HG03571 (cell line): Measurements from ENCODE around the gene FAM50B.

Experiments used
- ATAC-seq: cut with Tn5 transposase; IDR thresholded peaks from one replicate; pipeline ENCODE4 v1.9.1; 2021; ENCODE audit not compliant: unreplicated experiment

Gene FAM50B

DNA sequence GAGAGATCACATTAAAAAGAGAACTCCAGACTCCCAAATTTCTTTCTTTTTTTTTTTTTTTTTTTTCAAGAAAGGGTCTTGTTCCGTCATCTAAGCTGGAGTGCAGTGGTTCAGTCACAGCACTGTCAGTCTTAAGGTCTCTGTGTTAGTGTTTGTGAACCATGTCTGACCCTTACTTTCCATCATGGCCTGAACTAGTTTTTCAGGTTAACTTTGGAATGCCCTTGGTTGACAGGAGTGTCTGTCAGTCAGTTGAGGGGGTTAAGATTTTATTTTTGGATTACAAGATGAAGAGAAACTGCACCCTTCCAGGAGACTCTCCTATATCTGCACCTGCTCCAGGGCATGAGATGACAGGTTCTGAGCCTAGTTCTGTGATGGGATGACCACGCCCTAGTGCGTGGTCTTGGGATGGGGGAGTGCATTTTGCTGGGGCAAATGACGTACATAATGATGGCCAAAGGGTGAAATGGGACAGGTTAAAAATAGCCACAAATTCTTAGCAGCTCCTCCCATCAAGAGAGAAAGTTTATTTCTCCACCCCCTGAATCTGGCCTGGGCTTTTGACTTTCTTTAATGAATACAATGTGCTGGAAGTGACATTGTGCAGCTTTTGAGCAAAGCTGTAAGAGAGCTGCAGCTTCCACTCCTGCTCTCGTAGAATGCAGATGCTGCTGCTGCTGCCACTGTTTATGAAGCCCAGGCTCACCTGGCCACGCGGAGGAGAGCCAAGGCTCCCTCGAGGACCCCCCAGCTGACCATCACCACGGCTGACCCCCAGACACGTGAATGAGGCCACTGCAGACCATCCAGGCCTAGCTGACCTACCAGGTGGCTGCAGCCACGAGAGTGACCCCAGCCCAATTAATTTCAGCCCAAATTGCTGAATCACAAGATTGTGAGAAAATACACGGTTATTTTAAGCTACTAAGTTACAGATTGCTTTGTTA lies 29.7 kb upstream of the FAM50B start:
- ATAC-seq, result no peak

DNA sequence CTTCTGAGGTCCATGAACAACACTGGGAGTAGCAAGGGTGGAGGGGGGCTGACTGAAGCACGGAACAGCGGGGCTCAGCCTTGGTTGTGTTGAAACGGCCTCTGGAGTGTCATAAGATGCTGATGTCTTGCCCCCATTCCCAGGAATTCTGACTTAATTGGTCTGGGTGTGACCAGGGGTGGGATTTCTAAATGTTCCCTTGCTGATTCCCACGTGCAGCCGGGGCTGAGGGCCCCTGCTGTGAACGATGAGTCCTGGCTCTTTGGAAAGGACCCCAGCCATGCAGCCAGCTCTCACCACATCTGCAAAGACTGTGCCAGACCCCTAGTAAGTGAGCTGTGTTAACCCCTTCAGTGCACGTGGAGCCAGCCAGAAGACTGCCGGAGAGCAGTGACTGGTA lies 28.6 kb upstream of the FAM50B start:
- no peak for ATAC-seq

DNA sequence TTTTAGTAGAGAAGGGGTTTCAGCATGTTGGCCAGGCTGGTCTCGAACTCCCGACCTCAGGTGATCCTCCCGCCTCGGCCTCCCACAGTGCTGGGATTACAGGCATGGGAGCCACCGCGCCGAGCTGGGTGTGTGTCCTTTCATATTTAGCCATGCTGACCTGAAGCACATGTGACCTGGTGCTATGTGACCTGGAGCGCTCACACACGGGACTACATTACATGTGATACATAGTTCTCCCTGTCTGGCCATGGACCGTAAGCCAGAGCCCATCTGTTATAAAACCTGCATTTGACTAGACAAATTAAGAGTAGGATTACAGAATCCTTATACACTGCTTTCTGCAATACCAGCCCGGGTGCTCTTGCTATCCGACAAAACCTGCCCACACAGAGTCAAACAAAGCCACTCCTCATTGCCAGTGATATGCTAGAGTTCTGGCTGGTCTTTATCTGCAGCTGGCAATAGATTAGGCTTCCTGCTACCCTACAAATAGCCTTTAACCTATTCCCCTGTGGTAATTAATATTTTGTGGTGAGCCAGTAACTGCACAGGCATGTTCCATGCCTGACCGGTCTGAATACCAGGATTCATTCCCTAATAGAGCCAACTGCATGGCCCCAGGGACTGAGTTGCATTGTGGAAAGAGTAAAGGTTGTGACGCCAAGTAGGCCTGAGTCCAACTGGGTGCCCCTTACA lies 26.3 kb upstream of the FAM50B start:
- ATAC-seq, result no peak

DNA sequence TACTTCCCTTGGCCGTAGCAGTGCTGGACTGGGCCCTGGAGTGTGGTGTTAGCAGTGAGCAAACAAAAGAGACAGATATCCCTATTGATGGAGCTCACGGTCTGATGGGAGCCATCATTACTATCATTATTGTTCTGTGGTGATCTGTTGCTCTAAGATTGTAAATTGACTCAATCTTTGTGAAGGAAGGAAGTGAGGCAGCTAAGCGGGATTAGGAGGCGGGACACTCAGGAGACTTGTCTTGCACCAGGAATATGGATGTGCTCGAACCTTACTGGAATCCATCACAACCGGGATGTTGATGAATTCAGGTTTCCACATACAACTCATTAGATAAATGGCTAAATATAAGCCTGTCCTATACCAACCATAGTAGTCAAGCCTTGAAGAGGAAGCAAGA lies 25.5 kb upstream of the FAM50B start:
- no peak for ATAC-seq

DNA sequence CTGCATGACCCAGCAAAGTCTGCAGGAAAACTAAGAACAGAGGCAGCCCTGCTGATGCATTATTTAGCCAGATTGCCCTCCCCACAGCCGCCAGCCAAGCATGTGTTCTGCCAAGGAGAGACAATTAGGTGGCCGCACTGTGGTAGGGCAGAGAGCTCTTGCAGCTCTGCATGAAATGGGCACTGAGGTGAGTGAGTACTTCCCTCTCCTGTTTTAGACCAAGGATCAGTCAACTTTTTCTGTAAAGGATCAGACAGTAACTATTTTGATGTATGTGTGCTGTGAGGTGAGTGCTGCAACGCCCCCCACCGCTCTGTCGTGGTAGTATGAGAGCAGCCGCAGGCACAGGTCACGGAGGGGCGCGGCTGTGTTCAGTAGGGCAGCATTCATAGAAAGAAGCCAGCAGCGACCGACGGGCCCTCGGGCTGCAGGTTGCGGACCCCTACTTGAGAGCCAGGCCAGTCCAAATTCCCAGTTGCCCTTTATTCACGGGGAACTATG lies 23.8 kb upstream of the FAM50B start:
- ATAC-seq, result no peak

DNA sequence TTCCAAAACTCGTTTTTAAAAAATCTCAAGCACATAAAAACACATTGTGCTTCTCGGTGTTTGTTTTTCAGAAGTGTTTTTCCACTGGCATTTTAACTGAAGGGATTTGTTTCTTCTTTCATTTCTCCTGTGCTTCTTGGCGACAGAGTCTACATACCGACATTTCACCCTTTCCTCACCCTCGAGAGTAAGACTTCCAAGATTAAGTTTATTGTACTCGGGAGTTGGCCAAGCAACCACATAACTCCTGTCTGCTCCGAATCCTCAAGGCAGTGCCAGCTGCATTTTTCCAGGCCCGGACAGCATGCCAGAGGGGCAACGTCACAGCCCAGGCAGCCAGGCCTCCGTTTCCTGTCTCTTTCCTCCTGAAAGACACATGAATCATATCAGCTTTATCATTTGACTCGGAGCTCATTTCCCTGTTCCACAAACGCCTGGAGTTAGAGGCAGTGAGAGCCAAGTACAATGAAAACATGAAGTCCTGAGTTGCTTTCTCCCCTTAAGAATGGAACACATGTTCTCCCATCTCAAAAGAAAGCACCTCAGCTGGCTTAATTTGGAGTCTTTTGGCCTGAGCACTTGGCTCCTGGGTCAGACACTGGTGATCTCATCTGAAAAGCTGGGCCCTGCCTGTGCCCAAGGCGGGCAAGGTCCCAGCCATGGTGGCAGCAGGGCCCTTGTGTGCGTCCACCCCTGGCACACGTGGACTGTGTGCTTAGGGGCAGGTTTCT lies 23.2 kb upstream of the FAM50B start:
- no peak for ATAC-seq

DNA sequence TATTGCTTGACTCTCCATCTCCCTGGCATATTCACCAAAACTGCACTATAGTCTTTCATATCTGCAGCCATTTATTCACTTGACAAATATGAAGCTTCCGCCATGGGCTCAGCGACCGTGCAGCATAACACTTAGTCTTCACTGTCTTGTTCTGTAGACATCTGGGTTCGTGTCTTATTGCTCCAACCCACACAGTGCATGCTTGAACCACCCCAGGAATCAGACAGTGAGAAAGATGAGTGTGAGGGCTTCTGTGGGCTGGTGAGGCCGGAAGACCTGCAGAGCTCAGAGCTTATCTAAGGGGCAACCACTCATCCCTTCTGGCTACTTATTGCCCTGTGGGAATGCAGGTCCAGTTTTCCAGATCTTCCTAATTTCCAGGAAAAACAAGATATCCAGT lies 19.9 kb upstream of the FAM50B start:
- ATAC-seq, result no peak

DNA sequence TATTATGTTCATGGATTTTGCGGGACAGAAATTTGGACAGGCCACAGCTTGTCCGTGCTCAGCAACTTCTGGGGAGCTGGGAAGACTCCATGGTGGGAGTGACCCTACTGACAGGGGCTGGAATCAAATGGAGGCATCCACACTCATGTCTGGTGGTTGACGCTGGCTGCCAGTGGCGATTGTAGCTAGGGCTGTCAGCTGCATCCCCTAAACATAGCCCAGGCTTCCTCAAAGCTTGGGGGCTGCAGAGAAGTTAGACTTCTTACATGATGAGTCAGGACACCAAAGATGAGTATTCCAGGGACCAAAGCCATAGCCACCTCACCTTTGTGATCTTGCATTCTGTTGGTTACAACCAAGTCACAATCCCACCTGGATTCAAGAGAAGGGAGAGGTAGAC lies 18.4 kb upstream of the FAM50B start:
- ATAC-seq, result no peak

DNA sequence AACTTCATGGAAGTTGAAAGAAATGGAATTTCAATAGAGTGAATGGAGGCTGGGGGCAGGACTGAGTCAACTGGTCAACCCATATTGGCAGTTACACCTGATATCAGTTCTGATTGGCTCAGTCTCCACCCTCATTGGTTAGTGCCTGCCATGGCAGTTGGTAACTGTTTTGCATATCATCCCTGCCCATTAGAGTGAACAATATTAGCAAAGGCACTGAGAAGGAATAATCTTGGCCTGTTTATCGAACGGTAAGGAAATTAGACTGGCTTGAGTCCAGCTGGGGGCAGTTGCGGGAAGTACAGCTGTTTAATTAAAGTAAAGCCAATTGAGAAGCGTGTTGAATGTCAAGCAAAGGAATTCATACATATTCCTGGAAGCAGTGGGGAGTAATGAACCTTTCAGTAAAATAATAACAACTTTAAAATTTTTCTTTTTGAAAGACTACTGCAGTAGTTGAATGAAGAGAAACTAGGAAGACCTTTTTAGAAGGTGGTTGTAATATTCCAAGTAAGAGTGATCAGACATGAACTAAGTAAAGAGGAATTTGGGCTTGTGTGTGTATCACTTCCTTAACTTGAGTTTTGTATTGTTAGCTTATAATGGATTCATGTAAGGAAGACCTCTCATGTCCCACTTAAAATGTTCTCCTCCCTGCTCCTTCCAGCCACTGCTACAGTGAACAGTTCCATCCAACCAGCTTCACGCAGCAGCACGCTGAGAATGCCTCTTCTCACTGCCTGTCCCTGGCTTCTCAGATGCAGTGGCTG lies 17.2 kb upstream of the FAM50B start:
- ATAC-seq, result no peak

DNA sequence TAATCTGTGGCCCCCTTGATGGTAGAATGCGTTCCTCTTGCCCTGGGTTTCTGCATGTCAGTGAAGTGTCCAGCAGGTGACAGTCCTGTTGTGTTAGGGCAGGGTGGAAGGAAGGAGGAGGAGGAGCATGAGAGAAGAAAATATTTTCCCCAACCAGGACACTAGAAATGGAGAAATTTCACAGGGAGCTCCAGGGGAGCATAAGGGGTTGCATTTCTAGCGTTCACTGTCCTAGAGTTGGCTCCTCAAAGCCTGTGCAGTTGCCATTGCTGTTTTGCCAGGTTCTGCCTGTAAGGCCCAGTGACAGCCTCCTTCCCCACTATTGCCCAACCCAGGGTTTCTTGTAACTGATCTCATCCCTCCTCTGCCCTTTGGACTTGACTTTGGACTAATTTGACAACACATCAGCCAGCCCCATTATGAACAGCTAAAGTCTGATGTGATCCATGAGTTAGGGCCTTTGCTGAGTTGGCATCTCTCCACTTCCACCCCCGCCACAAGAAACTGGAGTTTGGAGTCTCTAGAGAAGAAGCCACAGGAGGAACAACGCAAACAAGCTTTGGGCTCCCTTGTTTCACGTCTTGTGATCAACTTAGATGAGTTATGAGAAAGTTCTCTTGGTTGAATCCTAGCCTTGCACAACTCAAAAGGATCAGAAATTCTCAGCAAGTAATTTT lies 14.0 kb upstream of the FAM50B start:
- no peak for ATAC-seq

DNA sequence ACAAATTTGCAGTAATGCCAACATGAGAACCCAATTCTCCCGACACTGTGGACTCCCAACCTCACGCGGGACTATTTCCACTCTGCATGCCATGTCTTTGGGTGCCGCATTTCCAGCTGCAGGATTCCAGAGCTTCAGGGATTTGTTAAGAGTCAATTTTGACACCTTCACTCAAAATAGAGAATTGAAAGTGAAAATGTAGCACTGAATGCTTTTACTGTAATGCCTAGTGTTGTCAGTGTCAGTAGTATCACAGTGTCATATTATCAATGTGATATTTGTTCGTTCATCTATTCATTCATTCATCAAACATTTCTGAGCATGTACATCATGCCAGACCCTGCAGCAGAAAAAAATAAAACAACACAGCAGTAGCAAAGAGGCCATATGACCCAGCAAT lies 13.4 kb upstream of the FAM50B start:
- no peak for ATAC-seq

DNA sequence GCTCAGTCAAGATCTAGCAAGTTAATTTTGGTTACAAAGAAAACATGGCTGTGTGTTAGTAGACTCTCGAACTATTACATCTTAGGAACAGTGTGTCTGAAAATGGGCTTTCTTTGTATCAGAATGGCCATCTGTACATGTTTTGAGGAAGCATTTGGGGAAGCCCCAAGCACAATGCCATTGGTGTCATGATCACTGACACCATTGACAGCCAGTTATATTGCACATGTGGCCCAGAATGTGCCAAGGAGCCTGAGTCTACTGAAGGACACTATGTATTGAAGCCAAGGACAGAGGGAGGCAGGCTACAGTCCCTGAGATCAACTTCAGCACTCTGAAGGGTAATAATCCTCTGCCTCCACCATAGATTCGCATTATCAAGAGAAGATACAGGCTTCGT lies 12.6 kb upstream of the FAM50B start:
- no peak for ATAC-seq

DNA sequence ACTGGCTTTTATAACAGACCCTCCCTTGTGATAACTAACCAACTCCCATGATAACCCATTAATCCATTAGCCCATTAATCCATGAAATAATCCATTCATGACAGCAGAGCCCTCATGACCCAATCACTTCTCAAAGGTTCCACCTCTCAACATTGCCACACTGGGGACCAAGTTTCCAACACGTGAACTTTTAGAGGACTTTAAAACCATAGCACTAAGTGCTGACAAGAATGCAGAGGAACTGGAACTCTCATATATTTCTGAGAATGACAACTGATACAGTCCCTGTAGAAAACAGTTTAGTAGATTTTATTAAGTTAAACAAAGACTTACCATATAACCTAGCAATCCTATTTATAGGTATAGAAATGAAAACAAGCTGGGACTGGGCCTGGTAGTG lies 11.4 kb upstream of the FAM50B start:
- no peak for ATAC-seq

DNA sequence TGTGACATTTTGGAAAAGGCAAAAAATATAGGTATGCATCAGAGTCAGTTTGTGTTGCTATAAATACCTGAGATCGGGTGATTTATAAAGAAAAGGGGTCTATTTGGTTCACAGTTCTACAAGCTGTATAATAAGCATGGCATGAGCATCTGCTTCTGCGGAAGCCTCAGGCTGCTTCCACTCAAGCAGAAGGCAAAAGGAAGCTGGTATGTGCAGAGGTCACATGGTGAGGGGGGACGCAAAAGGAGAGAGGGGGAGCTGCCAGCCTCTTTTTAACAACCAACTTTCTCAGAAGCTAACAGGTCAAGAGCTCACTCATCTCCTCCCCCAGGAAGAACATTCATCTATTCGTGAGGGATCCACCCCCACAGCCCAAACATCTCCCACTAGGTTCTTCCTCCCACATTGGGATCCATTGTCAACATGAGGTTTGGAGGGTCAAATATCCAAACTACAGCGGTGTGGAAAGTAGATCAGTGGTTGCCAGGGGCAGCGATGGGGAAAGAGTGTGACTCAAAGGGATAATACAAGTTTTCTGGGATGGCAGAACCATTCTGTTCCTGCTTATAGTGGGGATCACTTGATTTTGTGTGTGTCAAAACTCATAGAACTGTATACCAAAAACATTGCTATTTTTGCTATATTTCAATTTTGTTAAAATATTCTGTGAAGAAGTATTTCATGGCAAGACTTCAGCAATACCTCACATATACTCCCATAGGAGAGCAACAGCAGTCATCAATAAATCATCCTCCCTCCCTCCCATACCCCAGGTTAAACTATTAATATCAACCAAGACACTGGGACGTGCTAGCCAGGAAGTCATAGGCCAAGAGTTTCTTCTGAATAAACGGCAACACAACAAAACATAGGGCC lies 9.9 kb upstream of the FAM50B start:
- no peak for ATAC-seq

DNA sequence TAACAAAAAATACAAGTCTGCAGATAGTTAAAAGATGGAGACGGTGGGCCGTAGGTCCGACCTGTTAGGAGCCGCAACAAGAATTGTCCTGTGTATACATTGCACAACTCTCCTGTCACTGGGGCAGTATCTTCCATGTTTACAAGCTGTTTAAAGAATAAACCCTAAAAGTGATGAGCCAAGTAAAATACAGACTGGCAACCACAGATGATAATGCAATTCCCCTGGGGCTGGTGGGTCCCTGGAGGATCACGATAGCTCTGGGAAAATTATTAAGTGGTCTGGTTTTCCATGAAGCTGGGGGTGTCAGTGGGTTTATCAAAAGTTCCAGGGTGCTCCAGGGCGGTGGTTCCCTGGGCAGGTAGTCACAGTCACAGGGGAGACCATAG lies 8.1 kb upstream of the FAM50B start:
- ATAC-seq, result no peak

DNA sequence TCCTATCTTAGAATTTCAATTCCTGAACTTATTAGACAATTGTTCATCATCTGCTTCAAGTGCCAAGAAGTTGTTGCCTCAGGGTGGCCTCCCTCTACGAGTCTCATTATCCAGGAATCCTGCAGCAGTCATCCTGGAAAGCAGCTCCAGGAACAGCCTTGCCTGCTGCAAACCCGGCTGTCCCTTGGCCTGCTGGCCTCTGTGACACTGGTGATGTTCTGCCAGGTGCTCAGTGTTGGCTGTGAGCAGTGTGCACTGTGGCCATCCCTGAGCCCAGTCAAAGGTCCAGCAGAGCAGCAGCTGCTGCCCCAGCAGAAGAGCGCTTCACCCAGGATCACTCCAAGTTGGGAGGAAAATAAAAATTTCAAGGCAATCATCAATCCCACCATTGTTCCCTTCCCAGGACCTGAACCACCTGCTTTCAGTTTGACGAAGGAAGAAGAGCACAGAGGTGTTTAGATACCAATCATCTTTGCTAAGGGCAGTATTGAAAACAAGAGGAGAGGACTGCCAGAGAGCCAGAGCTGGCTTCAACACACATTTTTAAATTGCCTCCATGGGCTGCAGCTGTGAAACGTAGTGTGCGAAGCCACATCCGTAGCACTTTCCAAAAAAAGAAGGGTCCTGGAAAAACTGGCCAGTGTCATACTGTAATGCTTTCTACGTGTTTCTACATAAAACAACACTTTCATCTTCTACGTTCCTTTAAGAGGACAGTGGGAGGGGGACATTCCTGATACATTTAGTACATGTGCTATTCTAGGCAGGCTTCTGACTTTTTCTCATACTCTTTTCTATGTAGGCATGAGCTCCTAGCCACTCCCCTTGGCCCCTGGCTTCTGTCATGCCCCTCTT lies 7.2 kb upstream of the FAM50B start:
- ATAC-seq, result no peak

DNA sequence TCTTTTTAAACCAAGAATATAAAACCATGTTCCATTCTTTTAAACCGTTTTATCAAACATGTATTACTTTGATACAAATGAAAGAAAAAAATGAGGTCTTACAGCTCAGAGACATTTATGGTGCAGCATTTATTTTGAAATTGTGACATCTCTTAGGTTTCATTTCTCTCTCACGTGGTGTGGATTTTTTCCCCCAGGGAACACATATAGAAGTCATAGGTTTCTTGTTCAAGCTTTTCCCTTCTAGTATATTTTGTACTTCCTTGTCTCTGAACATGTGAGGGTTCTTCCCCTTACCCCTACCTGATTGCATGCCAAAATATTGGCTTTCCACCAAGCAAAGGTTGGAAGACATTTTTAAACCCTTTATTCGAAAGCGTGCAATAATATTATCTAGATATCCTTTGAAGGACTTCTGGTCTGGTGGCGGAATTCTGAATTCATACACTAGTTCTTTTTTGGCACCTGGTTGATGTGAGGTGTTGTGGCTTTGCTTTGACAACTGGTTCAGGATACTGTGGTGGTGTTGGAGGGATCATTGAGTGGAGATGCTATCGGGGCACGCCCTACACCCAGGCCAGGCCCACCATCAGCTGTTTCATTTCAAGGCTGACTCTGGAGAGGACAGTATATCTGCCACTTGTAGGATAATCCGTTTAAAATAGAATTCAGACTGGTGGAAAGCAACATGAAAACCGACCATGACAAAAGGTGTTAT lies 5.6 kb upstream of the FAM50B start:
- no peak for ATAC-seq

DNA sequence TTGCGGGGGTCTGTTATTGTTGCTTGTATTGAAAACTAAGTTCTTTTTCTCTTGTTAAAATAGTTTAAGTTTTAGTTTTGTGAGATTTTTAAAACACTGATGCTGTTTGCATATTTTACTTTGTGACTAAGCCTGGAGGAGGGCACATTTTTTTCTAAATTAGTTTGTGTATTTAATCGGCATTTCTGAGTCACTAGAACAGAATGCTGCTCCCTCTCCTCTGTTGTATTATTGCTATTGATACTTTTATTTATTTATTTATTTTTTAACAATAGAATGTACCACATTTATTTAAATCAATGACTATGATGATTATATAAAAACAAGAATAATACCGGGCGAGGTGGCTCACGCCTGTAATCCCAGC lies 5.1 kb upstream of the FAM50B start:
- ATAC-seq, result no peak
